Measurements from ENCODE around the gene SLC35F2.

- TF ChIP-seq CTCF (conservative IDR thresholded peaks at IDR 0.05; ENCODE audit: low read depth, low read length) (no peak), POLR2A (IDR thresholded peaks at IDR 0.05; ENCODE audit: low read depth, low read length) (no peak), RFX5 (IDR thresholded peaks at IDR 0.05; ENCODE audit: low read depth, low read length) (no peak), BHLHE40 (IDR thresholded peaks at IDR 0.05; ENCODE audit: low read depth, low read length) (no peak), USF2 (IDR thresholded peaks at IDR 0.05; ENCODE audit: low read depth, low read length) (no peak)
Measured at GRCh38 chr11:107770551-107770951, 88.0 kb downstream of the SLC35F2 start.

Measured in IMR-90 (cell line).